GM13976 (cell line): Measurements from ENCODE around the gene SIT1.

Source experiments
- DNase-seq: peaks from one replicate; pipeline ENCODE4 v3.0.0; 2012; ENCODE audit warnings: low spot score
- CTCF ChIP-seq: IDR thresholded peaks from 2 replicates; pipeline ENCODE4 v1.5.1; 2012; ENCODE audit warnings: borderline replicate concordance, mild to moderate bottlenecking; ENCODE audit not compliant: insufficient read depth; ENCODE audit errors: extremely low read depth, missing control alignments, control extremely low read depth
- in situ Hi-C: fragments of 300-500 bp; cut with MboI; formaldehyde crosslinking; loops from one replicate; pipeline ENCODE4 v1.12.0; 2022; ENCODE audit warnings: low sequenced_read_pairs, mixed read lengths, inconsistent platforms; ENCODE audit not compliant: unreplicated experiment

The SIT1 gene

GRCh38 chr9:35635730-35636129, 15.0 kb downstream of the SIT1 start:
- no peak for TF ChIP-seq CTCF
- DNase-seq: no peak
- in situ Hi-C loops: no loop called here

- no peak for TF ChIP-seq CTCF
- in situ Hi-C loops: no loop called here
- no peak for DNase-seq
Observed at GRCh38 chr9:35629597-35629996, 21.1 kb downstream of the SIT1 start.

DNA sequence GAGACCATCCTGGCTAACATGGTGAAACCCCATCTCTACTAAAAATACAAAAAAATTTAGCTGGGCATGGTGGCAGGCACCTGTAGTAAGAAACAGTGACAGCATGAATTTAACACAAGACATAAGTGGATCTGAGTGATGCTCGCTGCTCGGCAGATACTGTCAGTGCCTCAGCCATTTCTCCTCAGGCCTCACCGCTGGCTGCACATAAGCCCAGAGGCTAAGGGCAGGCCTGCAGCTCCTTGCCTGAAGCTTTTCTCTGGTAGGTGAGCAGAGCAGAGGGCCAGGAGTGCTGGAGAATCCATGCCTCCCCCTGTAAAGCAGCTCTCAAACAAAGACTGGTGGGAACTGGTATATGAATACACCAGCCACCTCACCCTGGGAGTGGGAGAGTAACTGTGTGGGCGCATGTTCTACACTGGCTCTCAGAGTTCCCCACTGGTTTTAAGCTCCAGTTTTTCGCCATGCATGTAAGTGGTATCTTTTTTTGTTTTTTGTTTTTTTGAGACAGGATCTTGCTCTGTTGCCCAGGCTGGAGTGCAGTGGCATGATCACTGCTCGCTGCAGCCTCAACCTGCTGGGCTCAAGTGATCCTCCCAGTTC, 22.2 kb downstream of the SIT1 start:
- TF ChIP-seq CTCF: no peak
- no peak for DNase-seq
- in situ Hi-C loops: no loop called here

DNA sequence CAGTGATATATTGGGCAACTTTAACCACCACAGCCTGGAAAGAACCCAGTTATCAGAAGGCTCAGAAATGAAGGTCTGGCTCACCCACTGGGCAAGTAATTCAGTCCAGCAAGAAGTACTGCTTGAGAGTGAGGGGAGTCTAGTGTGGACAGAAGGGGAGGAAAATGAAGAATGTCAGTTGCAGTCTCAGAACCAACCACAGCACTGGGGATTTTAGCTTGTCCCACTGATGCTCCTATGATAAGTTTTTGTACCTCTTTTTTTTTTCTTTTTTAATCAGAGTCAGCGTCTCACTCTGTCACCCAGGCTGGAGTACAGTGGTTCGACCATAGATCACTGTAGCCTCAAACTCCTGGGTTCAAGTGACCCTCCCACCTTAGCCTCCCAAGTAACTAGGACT, 23.2 kb downstream of the SIT1 start:
- no peak for TF ChIP-seq CTCF
- no peak for DNase-seq
- in situ Hi-C loops: no loop called here

GRCh38 chr9:35619800-35620158, 31.0 kb downstream of the SIT1 start:
- in situ Hi-C loops: no loop called here
- no peak for TF ChIP-seq CTCF
- DNase-seq: no peak

DNA sequence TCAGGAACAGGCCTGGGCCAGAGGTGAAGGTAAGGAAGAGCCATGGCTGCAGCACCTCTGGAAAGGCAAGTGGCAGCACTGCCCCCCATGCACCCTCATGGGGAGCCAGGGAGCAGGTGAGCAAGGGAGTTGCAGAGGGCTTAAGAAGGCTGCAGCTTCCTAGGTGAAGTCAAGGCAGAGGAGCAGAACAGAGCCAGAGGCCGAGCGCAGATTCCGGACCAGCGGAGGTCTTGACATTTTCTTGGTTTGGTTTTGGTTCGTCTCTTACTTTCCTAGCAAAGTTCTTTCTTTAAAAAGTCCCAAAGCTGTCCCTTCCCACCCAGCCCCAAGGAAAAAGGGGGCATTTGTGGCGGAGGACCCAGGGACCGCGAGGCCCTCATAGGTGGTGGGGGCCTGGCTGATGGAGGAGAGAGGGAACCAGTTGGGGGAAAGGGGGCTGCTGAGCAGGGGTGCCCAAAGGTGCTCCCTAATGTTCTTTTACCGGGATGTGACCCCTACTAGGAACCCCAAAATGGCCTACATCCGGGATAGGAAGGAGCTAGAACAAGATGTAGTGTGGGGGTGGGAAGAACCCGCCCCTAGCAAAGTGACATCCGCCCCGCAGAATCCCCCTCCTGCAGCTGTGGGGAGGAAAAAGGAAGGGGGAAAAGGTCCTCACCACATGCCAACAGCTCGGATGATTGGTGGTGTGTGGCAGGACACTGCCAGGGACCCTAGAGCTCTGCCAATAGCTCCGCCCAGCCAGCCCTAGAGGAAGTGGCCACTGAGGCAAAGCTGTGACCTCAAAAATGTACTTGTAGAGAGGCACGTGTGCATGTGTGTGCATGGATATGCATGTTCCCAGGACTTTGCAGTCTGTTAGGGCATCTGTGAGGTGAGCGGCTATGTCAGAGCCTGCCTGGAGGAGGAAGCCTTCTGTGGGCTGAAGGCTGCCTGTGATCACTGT, 31.6 kb downstream of the SIT1 start:
- in situ Hi-C loops: no loop called here
- no peak for TF ChIP-seq CTCF
- peak; percentile 64 for DNase-seq

- in situ Hi-C loops: no loop called here
- no peak for TF ChIP-seq CTCF
- no peak for DNase-seq
Observed at GRCh38 chr9:35618325-35618727, 32.4 kb downstream of the SIT1 start, which contains the start of gene CD72. Gene CD72, minus strand, starts transcription at chr9:35618413. Its CDS starts 110 bp downstream, at chr9:35618303.
